Endothelial cell of umbilical vein (primary cell): ENCODE measurements around the gene TSPAN13. TPM values are rescaled to one million over a fixed set of nuclear protein-coding genes. Genes with fewer than 3 reads are reported as not detected.

Experiments
- BruUV-seq: library from RNA; stranded (reverse); fragments of 400-500 nt; replicated peaks from 2 replicates; lab custom pipeline; 2021; lab: Mats Ljungman, UMichigan
- CTCF ChIA-PET: fragments of 300-600, 350-600 bp; sonication (Branson Sonifier 250); formaldehyde crosslinking; loops from one replicate; lab custom pipeline; 2021; ENCODE audit warnings: antibody characterized with exemption, inconsistent platforms; lab: Charles Lee
- POLR2A ChIA-PET: fragments of 300-600, 350-600 bp; sonication (Branson Sonifier 250); formaldehyde crosslinking; loops from one replicate; lab custom pipeline; 2021; ENCODE audit warnings: antibody characterized with exemption, inconsistent platforms; lab: Charles Lee
- DNase-seq: peaks from one replicate; pipeline ENCODE4 v3.0.0-alpha.2; 2011; ENCODE audit warnings: low read depth, low spot score
- FAIRE-seq: peaks from 2 replicates; lab custom pipeline; 2011; peaks lifted over from hg19 to GRCh38; lab: Jason Lieb, UNC
- H2AFZ ChIP-seq: 2 replicates; pipeline ENCODE4 v1.6.0; 2012; ENCODE audit warnings: low read depth, low read length, control low read depth, inconsistent platforms
- H3K27ac ChIP-seq: 2 replicates; pipeline ENCODE4 v1.5.1; 2011; ENCODE audit warnings: low read depth, mild to moderate bottlenecking, control low read depth, low read length, moderate library complexity; ENCODE audit not compliant: insufficient read depth
- H3K27me3 ChIP-seq, 2 experiments: 2 replicates each; pipeline versions ENCODE4 v1.6.0 to v1.6.1; 2011; ENCODE audit warnings: low read length in 2 of 2, mixed read lengths in 1 of 2; ENCODE audit not compliant: control insufficient read depth in 2 of 2, insufficient read depth in 2 of 2
- H3K36me3 ChIP-seq, 2 experiments: 2 replicates in 1 of 2; 3 replicates in 1 of 2; pipeline ENCODE4 v1.5.1; 2011; ENCODE audit warnings: low read length in 2 of 2, mild to moderate bottlenecking in 1 of 2, moderate library complexity in 1 of 2; ENCODE audit not compliant: control insufficient read depth in 2 of 2, insufficient read depth in 2 of 2; ENCODE audit errors: extremely low read depth in 1 of 2
- H3K4me1 ChIP-seq: 3 replicates; pipeline ENCODE4 v1.5.1; 2011; ENCODE audit warnings: mild to moderate bottlenecking, low read length; ENCODE audit not compliant: control insufficient read depth, insufficient read depth; ENCODE audit errors: extremely low read depth
- H3K4me2 ChIP-seq: 2 replicates; pipeline ENCODE4 v1.6.1; 2011; ENCODE audit warnings: low read length, control low read depth, mixed read lengths; ENCODE audit not compliant: insufficient read depth
- H3K4me3 ChIP-seq, 3 experiments: fragments of 200-600 bp in 1 of 3; sonication (generic), shearing (Covaris generic) in 1 of 3; replicated peaks in 1 of 3; 2 replicates each; pipeline ENCODE4 v1.5.1; 2011 to 2016; ENCODE audit warnings: control low read depth in 3 of 3, low read length in 3 of 3, mild to moderate bottlenecking in 2 of 3, inconsistent platforms in 1 of 3, low read depth in 1 of 3, moderate library complexity in 1 of 3; ENCODE audit not compliant: insufficient read depth in 1 of 3
- H3K79me2 ChIP-seq: 2 replicates; pipeline ENCODE4 v1.6.0; 2012; ENCODE audit warnings: low read length, inconsistent platforms; ENCODE audit not compliant: control insufficient read depth, insufficient read depth
- H3K9ac ChIP-seq: replicated peaks from 2 replicates; pipeline ENCODE3; 2011; ENCODE audit warnings: low read length, control low read depth; ENCODE audit not compliant: insufficient read depth; ENCODE audit errors: extremely low read depth
- H3K9me1 ChIP-seq: replicated peaks from 3 replicates; pipeline ENCODE4 v1.6.0; 2011; ENCODE audit warnings: mild to moderate bottlenecking, low read length; ENCODE audit not compliant: control insufficient read depth, insufficient read depth; ENCODE audit errors: extremely low read depth
- H3K9me3 ChIP-seq: replicated peaks from 2 replicates; pipeline ENCODE4 v1.5.1; 2012; ENCODE audit warnings: low read length, inconsistent platforms; ENCODE audit not compliant: control insufficient read depth, insufficient read depth
- H4K20me1 ChIP-seq: replicated peaks from 2 replicates; pipeline ENCODE3; 2011; ENCODE audit warnings: mild to moderate bottlenecking, low read length; ENCODE audit not compliant: control insufficient read depth, insufficient read depth; ENCODE audit errors: extremely low read depth
- CTCF ChIP-seq, 2 donors: IDR thresholded peaks; 1 replicate in 1 of 2; 2 replicates in 1 of 2; pipeline ENCODE4 v1.5.1; 2011; ENCODE audit warnings: low read length in 2 of 2, mild to moderate bottlenecking in 2 of 2, moderate library complexity in 2 of 2, control low read depth in 1 of 2, inconsistent platforms in 1 of 2, low read depth in 1 of 2; ENCODE audit not compliant: insufficient read depth in 1 of 2; ENCODE audit errors: extremely low read depth in 1 of 2
- GATA2 ChIP-seq: IDR thresholded peaks from 2 replicates; pipeline ENCODE4 v1.7.0; 2011; ENCODE audit warnings: low read depth, mild to moderate bottlenecking, moderate library complexity, mixed read lengths, low read length; ENCODE audit not compliant: insufficient read length, insufficient read depth
- JUN ChIP-seq: IDR thresholded peaks from 2 replicates; pipeline ENCODE4 v1.6.1; 2011; ENCODE audit warnings: borderline replicate concordance, low read depth; ENCODE audit not compliant: insufficient read length, insufficient read depth
- POLR2A ChIP-seq: IDR thresholded peaks from 2 replicates; pipeline ENCODE4 v1.6.1; 2012; ENCODE audit warnings: low read depth, mild to moderate bottlenecking, control low read depth, low read length
- POLR2AphosphoS5 ChIP-seq: IDR thresholded peaks from 2 replicates; pipeline ENCODE4 v1.6.1; 2012; ENCODE audit warnings: low read depth, mild to moderate bottlenecking, control low read depth, low read length, moderate library complexity; ENCODE audit not compliant: insufficient read depth
- dilution Hi-C: fragments of 300-500 bp; cut with MboI; formaldehyde crosslinking; loops from one replicate; pipeline ENCODE4 v1.15.0; 2019; ENCODE audit warnings: low sequenced_read_pairs; ENCODE audit not compliant: extremely low pct_ligation_motif_present
- intact Hi-C: fragments of 100-400 bp; cut with micrococcal nuclease; formaldehyde crosslinking; loops from one replicate; pipeline ENCODE4 v1.10.0; 2022
- polyA plus RNA-seq, 4 experiments: library from polyadenylated mRNA; depleted of rRNA in 3 of 4; stranded (reverse) in 3 of 4; unstranded in 1 of 4; fragments of >200 nt; gene quantifications; 2 replicates each; pipeline versions ENCODE4 v1.2.1 to v1.2.3, GENCODE V29; 2011 to 2012; ENCODE audit warnings: missing spikeins in 1 of 4
- total RNA-seq: library from RNA; stranded (reverse); gene quantifications from 2 replicates; pipeline ENCODE4 v1.2.3, GENCODE V29; 2021

The TSPAN13 gene
- total and polyA plus RNA-seq, 2 donors (not counting 3 experiments of a cell fraction or from before 2014, with no cell fraction given), result 13.3 to 33.0 TPM

- intact Hi-C loops, result no loop called here
Observed at GRCh38 chr7:16764942-16765341, 11.4 kb downstream of the TSPAN13 start.

More at GRCh38 chr7:16764942-16765341, 11.4 kb downstream of the TSPAN13 start:
- FAIRE-seq (no peak), DNase-seq (no peak)
- dilution Hi-C loops, result no loop called here
- Histone ChIP-seq H3K4me3 (no peak overlapping the region), H3K9ac (no peak overlapping the region), H3K27ac (peak overlapping the region; percentile 70), H2AFZ (no peak overlapping the region), H3K9me1 (no peaks in the 10 kb centered on the region), H3K9me3 (no peaks in the 10 kb centered on the region), H4K20me1 (no peaks in the 10 kb centered on the region), H3K4me2 (peak overlapping the region; percentile 80), H3K4me1 (peaks cover 19% of the 10 kb centered on the region), H3K36me3 (no peaks in the 10 kb centered on the region), H3K27me3 (no peaks in the 10 kb centered on the region), H3K79me2 (peaks cover 2% of the 10 kb centered on the region)
- TF ChIP-seq CTCF (IDR thresholded peaks at IDR 0.05; ENCODE audit: extremely low read depth in 1 of 2, insufficient read depth in 1 of 2, low read depth in 1 of 2, low read length in 2 of 2) (no peak), GATA2 (no peak), POLR2AphosphoS5 (no peak), JUN (no peak), POLR2A (no peak)
- no TSS peak for BruUV-seq
- ChIA-PET CTCF (interaction anchor here (1.4 to 2.1 kb wide), 2 partner anchors 10 to 36 kb away, joined by 4 to 8 read pairs; no protein-coding TSS in a partner anchor), POLR2A (no interaction called here)
